DMS153 treated with DMSO at 0.1 percent for 48 hours (cell line): Measurements from ENCODE around the gene TPST1.

Source experiments
- DNase-seq: peaks from one replicate; lab custom pipeline; 2025; ENCODE audit not compliant: unreplicated experiment; lab: John Stamatoyannopoulos, UW

TPST1 gene

DNA sequence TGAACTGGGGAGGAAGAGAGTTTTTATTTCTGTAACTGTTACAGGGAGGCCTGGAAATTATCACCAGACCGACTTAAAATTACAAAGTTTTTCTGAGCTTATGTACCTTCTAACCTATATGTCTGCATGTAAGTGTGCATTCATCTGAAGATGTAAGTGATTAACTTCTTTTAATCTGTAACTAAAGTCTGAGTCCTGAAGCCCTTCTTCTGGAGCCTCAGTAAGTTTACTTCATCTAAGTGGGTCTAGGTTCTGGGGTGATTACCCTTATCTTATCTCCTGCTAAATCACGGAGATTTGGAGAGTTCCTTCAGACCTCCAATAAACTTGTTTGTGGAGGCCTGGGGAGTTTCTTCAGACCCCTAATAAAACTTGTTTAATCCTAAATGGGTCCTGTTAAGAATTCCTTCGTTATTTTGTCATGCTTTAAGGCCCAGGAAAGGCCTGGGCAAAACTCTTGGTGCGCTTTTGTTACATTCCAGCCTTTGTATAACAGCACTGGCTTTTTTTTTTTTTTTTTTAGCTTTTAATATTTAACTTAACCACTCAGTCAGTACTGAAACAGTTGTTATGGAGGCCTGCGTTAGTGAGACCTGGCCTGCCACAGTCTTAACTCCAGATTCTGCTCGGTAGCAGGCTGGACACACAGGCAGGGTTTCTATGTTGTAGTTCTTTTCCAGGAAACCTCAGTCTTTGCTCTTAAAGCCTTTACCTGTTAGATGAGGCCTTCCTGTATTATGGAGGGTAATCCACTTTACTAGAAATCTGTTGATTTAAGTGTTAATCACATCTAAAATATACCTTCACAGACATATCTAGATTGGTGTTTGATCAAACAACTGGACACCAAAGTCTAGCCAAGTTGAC, 33.0 kb downstream of the TPST1 start:
- no peak for DNase-seq

DNA sequence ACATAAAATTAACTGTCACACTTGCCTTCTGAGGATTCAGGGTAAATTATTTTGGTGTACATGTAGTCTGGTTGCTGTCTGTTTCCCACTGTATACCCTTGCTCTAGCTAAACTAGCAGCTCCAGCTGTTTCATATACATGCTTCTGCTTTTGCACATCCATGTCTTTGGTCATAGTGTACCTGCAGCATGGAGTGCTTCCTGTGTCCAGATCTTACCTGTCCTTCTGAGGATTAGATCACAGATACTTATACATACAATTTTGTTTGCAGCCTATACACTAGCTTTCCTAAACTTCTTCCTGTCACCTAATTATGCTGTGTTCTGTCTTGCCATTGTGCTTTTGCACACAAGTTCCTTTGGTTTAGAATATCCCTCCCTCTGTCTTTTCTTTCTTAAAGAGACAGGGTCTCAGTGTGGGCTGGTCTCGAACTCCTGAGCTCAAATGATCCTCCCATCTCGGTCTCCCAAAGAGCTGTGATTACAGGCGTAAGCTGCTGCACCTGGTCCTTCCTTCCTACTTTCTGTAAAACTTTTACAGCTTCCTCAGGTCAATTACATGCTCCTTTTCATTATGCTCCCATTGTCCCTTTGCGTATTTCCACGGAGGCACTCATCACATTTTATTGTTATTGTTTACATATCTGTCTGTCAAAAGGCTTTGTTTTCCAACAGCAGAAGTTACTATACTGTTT, 33.8 kb downstream of the TPST1 start:
- no peak for DNase-seq

GRCh38 chr7:66239467-66239856, 34.3 kb downstream of the TPST1 start:
- no peak for DNase-seq

GRCh38 chr7:66245008-66245407, 39.9 kb downstream of the TPST1 start:
- no peak for DNase-seq

GRCh38 chr7:66246554-66247171, 41.5 kb downstream of the TPST1 start:
- no peak for DNase-seq

DNA sequence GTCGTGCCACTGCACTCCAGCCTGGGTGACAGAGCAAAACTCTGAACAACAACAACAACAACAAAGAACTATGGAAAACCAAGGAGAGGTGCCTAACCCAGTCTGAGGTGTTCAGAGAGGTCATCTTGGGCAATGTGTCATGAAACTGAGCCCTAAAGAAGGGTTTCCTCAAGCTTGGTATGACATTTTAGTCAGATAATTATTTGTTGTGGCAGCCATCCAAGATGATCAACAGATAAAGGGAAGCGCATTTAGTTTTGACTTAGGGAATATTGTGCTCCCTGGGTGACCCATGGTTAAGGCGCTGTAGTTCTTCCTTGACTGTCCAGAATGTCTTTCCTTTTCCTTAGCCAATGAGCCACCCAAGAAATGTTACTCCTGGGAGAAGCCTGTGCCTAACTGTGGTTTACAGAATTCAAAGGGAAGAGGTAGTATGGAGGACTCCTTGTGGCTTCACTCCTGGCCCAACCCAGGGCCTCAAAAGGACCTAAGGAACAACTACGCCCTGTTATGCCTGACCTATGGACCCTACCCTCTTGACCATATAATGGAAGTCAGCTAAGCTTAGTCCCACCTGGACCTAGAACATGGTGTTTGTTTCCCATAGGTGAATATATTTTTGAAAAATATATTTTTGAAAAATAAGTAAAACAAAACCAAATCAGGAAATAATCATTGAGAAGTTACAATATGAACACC, 42.4 kb downstream of the TPST1 start:
- DNase-seq = no peak

GRCh38 chr7:66250711-66251110, 45.6 kb downstream of the TPST1 start:
- no peak for DNase-seq

- DNase-seq = no peak
Observed at GRCh38 chr7:66255534-66256100, 50.5 kb downstream of the TPST1 start.

DNA sequence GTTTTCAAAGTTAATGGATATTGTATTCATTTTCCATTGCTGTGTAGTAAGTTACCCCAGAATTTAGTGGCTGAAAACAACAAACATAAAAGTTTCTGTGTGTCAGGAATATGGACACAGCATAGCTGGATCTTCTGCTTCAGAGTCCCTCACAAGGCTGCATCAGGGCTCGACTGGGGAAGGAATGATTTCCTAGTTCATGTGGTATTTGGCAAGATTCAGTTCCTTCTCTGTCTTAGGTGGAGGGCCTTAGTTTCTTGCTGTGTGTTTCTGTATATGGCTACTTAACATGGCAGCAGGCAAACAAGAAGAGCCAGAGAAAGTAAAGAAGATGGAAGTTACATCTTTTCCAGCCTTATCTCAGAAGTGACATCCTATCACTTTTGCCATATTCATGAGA, 51.1 kb downstream of the TPST1 start:
- DNase-seq = no peak

GRCh38 chr7:66257481-66257880, 52.3 kb downstream of the TPST1 start:
- no peak for DNase-seq

DNA sequence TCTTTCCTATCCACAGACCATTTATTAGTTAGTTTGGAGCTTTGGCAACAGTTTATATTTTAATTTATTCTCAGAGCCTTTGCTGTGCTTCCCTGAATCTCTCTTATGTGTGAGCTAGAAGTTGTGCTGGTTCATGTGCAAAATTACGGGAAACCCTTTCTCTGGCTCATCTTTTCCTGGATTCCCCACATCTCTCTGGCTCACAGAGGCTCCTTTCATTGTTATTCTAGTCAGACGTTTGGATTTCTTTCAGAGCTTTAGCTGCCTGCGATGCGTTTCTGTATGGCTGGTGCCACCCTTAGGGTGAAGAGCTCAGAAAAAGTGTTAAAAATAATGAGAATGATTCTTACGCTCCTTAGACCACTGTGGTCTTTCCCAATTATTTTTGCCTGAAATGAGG, 53.3 kb downstream of the TPST1 start:
- DNase-seq = no peak

DNA sequence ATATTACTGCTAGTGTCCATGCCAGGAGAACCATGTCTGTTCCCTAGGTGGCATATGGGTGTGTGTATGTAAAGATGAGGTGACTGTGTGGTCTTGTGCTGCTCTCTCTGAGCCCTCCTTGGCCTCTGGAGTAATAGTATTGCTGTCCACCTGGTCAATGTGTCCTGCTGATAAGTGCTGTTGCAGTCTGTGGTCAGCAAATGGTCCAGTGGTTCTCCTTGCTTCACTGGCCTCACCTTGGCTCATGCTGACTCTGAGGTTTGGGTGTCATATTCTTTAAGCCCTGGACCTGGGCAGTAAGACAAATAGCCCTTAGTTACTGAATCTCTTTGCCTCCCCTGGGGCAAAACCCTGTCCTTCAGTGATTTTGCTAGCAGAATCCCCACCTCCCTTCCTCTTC, 56.8 kb downstream of the TPST1 start:
- DNase-seq = no peak

DNA sequence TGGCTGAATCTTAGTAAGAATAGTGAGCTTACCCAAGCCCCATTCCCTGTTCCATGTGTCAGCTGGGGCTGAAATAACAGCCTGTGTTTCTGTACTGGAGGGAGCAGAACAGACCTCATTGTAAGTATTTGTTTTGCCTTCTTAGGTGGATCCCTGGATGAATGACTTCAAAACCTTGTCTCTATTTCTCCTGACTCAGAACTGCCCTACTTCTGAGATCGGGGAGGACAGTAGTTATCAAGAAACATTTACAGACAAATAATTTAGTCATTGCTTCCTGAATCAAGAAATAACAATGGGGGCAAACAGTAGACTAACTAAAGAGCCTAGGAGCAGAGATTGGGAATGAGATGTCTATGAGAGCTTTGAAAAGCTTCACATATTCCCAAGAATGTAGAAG, 58.8 kb downstream of the TPST1 start:
- DNase-seq = no peak

DNA sequence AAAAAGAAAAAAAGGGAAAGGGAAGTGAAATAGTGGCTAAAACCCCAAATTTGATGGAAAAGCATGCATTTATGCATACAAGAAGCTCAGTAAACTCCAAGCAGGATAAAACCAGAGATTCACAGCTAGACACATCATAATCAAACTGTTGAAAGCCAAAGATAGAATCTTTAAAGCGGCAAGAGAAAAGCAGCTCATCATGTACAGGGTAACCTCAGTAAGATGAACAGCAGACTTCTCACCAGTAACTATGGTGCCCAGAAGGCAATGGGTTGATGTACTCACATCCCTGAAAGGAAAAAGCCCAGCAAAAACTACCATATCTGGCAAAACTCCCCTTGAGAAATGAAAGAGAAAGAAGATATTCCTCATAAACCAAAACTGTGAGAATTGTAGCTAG, 60.4 kb downstream of the TPST1 start:
- DNase-seq = no peak

GRCh38 chr7:66267249-66267648, 62.1 kb downstream of the TPST1 start:
- DNase-seq = no peak

- no peak for DNase-seq
Observed at GRCh38 chr7:66269978-66270377, 64.8 kb downstream of the TPST1 start.

DNA sequence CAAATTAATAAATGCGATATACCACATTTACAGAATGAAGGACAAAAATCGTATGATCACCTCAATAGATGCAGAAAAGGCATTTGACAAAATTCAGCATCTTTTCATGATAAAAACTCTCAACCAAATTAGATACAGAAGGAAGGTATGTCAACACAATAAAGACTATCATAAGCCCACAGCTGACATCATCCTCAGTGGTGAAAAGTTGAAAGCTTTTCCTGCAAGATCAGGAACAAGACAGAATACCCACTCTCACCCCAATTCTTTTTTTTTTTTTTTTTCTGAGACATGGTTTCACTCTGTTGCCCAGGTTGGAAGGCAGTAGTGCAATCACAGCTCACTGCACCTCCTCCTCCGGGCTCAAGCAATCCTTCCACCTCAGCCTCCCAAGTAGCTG, 67.2 kb downstream of the TPST1 start:
- no peak for DNase-seq

DNA sequence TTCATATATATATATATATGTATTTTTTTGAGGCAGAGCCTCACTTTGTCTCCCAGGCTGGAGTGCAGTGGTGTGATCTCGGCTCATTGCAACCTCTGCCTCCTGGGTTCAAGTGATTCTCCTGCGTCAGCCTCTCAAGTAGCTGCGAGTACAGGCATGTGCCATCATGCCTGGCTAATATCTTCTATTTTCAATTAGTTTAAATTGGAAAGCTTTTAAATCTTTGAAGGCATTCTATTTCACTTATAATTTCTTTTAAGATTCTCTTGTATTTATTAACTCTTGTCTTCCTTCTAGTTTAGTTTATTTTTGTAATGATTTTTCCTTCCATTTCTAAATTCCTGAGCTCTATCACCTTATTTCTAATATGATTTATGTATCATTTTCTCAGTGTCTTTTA, 71.2 kb downstream of the TPST1 start:
- no peak for DNase-seq

GRCh38 chr7:66277492-66277891, 72.4 kb downstream of the TPST1 start:
- DNase-seq = no peak

DNA sequence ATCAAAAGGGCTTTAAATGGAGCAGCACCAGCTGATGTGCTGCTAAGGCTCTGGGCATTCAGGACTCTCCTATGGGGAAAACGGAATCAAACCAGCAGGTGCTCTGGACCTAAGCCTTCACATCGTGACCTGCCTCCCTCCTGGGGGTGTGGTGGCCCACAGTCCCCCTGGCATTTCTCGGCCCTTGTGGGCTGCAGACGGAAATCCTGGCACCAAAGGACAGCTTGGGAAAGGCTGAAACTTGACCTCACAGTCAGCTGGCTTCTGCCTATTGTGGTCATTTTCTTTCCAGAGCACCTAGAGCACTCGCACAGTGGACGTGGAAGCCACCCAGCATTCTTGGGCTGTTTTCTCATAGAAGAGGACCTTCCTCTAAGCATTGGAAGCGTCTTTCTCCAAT, 74.8 kb downstream of the TPST1 start:
- DNase-seq = no peak
